ENCODE results near the gene PEDS1.

The PEDS1 gene

GRCh38 chr20:50175938-50176933 is 22.7 kb upstream of the PEDS1 start:
- in situ Hi-C loops (cut with MboI; ENCODE audit: low sequenced_read_pairs, unreplicated experiment): no loop called here
- DNase-seq (ENCODE audit: low spot score): no peak
- TF ChIP-seq CTCF (IDR thresholded peaks at IDR 0.05; ENCODE audit: borderline replicate concordance, control extremely low read depth, extremely low read depth, insufficient read depth, missing control alignments): no peak

GRCh38 chr20:50174456-50174855 is 20.9 kb upstream of the PEDS1 start:
- no peak for TF ChIP-seq CTCF (IDR thresholded peaks at IDR 0.05; ENCODE audit: borderline replicate concordance, control extremely low read depth, extremely low read depth, insufficient read depth, missing control alignments)
- no peak for DNase-seq (ENCODE audit: low spot score)
- in situ Hi-C loops (cut with MboI; ENCODE audit: low sequenced_read_pairs, unreplicated experiment): no loop called here

- DNase-seq (ENCODE audit: low spot score): peak; percentile 51
- no peak for TF ChIP-seq CTCF (IDR thresholded peaks at IDR 0.05; ENCODE audit: borderline replicate concordance, control extremely low read depth, extremely low read depth, insufficient read depth, missing control alignments)
- in situ Hi-C loops (cut with MboI; ENCODE audit: low sequenced_read_pairs, unreplicated experiment): no loop called here
Observed at GRCh38 chr20:50172347-50173013, 19.0 kb upstream of the PEDS1 start.

- in situ Hi-C loops (cut with MboI; ENCODE audit: low sequenced_read_pairs, unreplicated experiment): no loop called here
- no peak for DNase-seq (ENCODE audit: low spot score)
- TF ChIP-seq CTCF (IDR thresholded peaks at IDR 0.05; ENCODE audit: borderline replicate concordance, control extremely low read depth, extremely low read depth, insufficient read depth, missing control alignments): no peak
Observed at GRCh38 chr20:50170549-50171220, 17.2 kb upstream of the PEDS1 start.

- DNase-seq (ENCODE audit: low spot score): peak; percentile 75
- peak; percentile 87 for TF ChIP-seq CTCF (IDR thresholded peaks at IDR 0.05; ENCODE audit: borderline replicate concordance, control extremely low read depth, extremely low read depth, insufficient read depth, missing control alignments)
- in situ Hi-C loops (cut with MboI; ENCODE audit: low sequenced_read_pairs, unreplicated experiment): loop anchor here (10.0 kb wide), 1 partner anchor 205 kb away; no protein-coding TSS in a partner anchor
Observed at GRCh38 chr20:50169329-50169823, 15.9 kb upstream of the PEDS1 start.
